Measurements from ENCODE around the gene NRM.
"Not testable (repeated sequence)": the region's sequence is repeated elsewhere in the genome, so short reads cannot be mapped to it uniquely, and the experiment has no call there.

The NRM gene

DNA sequence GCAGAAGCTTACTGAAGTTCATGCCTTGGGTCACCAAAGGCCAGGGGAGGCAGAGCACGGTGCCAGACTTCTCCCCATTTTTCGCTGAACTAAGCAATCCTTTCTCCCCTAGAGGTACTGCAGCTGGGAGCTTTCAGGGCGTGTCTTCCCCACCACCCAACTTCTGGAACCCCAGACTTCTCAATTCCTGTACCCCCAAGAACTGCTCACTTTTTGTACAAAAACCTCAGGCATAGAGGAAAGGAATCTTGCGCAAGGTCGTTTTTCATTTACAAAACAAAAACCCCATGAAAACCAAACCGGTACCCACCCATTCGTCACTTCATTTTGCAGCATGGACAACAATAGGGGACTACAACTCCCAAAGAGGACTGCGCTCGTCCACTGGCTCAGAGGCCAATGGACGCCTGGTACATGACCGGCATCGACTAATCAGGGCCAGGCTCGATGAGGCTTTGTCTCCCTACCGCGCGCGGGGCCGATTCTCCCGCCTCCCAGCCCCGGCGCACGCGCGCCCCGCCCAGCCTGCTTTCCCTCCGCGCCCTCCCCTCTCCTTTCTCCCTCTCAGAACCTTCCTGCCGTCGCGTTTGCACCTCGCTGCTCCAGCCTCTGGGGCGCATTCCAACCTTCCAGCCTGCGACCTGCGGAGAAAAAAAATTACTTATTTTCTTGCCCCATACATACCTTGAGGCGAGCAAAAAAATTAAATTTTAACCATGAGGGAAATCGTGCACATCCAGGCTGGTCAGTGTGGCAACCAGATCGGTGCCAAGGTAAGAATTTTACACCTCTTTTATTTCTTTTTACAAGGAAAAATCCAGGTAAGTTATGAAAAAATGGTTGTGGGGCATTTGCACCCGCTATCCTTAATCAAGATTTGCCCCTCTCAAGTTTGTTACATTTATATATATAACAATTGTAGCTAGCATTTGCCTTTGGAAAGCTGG, 29.3 kb upstream of the NRM start, which contains the start of gene TUBB:
TSS of gene TUBB (plus strand) at position 562 of the 947 bp plus-strand sequence. CDS start at position 717, 155 bp downstream.
- peak; percentile 99 for DNase-seq

DNA sequence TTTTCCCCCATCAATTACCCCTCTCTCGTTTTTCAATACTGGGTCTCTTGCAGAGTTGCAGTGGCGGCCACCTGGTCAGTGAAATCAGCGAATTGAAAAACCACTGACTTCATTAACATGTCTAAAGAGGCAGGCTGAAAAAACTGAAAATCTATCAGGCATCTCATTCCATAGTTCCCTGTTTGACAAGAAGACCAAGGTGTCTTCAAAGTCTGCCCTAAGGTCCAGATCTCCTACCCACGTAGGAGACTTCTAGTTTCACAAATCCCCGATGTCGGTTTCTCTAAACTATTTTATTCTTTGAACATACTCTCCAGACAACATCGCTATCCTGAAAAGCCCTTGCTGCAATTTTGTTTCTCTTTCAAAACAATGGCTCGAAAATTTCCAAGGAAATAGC, 28.6 kb upstream of the NRM start:
- peak; percentile 53 for DNase-seq

GRCh38 chr6:30717845-30718720, 27.3 kb upstream of the NRM start:
- DNase-seq = not testable (repeated sequence)

DNA sequence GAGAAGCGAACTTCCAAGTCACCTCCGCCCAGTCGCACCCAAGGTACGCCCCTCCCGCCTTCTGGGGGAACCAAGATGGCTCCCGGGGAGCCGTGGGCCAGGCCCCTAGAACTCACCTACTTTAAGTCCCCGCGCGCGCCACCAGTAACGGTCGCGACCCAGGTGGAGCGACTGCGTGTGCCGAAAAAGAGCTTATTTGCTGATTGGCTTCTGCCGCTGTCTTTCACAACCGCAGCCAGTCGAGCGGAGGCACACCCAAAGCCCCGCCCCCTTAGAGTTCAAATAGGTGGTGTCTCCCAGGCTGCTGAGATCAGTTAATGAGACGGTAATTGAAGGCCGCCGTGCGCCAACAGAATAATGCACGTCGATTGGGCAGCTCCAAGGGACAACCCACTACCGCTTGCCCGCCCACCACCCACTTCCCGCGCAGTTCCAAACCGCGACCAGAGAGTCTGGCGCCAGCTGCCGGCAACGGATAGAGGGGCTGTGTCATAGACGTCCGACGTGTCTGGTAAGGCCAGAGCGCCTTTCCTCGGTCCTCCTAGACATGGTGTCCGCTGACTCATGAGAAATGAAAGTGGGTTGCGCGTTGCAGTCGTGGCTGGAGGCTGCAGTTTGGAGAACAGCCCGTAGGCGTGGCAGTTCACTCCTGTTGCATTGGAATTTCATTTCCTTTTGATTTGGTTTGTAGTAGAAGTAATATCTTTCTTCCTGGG, 26.5 kb upstream of the NRM start, which contains the start of gene MDC1:
TSS of gene MDC1 (minus strand) at position 153 of the 716 bp plus-strand sequence. CDS start 2,106 bp downstream, outside the sequence.
- DNase-seq = peak; percentile 100

DNA sequence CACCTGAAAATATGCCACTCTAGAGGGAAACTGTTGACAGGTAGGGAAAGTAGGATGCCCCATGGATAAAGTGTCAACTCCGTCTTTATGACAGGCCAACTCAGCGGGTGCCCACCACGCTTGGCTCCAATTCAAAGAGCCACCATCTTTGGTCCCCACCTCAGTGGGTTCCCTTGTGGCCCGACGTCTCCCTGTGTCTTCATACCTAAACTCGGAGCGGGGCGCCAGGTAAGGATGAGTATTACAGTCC, 26.0 kb upstream of the NRM start:
- DNase-seq = no peak

GRCh38 chr6:30714263-30714662, 23.5 kb upstream of the NRM start:
- no peak for DNase-seq

GRCh38 chr6:30712441-30712945, 21.7 kb upstream of the NRM start:
- DNase-seq = no peak

GRCh38 chr6:30711758-30712380, 21.1 kb upstream of the NRM start:
- no peak for DNase-seq

GRCh38 chr6:30709101-30709868, 18.5 kb upstream of the NRM start:
- no peak for DNase-seq

DNA sequence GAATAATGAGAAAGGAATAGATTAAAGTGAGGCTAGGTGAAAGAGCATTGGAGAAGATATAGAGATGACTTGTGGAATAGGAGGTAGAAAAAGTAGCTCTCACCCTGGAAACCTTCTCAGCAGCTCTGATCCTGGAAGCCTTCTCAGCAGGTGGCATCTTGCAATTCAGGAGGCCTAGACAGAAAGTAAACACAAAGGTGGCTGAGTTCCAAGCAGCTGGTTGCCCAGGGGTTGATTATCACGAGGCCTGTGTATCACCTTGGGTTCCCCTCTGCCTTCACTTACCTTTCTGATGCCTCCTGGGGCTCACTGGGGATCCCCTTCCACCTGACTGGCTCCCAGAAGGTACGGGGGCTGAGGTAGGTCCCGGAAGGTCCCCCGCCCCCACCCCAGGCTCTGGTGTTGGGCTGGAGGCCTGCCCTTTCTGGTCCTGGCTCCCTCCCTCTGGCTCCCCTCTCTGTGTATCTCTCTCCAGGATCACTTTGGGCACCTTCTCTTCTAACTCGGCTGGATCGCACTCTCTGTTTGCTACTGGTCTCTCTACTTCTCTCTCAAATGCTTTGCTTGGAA, 16.6 kb upstream of the NRM start:
- peak; percentile 91 for DNase-seq

DNA sequence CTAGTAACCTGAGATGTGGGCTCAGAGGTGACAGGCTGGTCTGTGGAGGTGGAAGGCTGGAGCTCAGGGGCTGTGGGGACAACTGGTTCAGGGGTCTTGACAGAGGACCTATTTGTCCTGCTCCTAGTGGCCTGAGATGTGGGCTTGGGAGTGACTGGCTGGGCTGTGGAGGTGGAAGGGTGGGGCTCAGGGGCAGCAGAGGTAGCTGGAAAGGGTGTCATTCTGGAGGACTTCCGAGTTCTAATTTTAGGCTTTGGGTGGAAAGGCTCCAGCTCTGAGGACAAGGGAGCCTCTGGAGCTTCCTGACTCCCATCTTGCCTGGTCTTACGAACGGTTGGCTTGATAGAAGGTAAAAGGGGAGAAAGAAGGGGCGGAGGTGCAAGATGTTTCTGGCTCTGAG, 14.8 kb upstream of the NRM start:
- no peak for DNase-seq

GRCh38 chr6:30703821-30704220, 13.0 kb upstream of the NRM start:
- no peak for DNase-seq

GRCh38 chr6:30703011-30703410, 12.2 kb upstream of the NRM start:
- no peak for DNase-seq

DNA sequence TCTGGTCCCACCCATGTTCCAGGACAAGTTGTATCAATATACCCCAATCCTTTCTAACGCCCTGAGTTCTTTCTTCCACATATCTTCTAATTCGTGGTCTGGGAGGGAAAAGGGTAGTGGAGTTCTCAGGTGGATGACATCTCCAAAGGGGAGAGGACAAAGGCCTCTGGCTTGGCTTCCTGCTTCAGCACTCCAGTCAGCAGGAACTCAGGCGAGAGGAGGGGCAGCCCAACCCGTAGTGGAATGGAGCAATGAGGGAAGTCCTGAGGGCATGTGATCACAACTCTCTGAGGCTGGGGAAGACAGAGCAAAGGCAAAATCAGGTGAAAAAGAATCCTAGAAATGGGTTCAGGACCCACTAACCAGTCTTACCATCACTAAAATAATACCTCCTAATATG, 9.6 kb upstream of the NRM start:
- DNase-seq = no peak

DNA sequence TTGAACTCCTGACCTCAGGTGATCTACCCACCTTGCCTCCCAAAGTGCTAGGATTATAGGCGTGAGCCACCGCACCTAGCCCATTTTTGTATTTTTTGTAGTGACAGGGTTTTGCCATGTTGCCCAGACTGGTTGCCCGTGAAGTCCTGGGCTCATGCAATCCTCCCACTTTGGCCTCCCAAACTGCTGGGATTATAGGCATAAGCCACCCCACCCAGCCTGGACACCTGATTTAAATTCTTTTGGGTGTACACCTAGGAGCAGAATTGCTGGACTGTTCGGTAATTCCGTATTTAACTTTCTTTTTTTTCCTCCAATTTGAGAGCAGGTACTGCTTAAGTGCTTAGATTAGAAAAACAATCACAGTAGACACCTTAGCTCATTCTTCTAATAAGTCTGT, 5.6 kb upstream of the NRM start:
- no peak for DNase-seq

DNA sequence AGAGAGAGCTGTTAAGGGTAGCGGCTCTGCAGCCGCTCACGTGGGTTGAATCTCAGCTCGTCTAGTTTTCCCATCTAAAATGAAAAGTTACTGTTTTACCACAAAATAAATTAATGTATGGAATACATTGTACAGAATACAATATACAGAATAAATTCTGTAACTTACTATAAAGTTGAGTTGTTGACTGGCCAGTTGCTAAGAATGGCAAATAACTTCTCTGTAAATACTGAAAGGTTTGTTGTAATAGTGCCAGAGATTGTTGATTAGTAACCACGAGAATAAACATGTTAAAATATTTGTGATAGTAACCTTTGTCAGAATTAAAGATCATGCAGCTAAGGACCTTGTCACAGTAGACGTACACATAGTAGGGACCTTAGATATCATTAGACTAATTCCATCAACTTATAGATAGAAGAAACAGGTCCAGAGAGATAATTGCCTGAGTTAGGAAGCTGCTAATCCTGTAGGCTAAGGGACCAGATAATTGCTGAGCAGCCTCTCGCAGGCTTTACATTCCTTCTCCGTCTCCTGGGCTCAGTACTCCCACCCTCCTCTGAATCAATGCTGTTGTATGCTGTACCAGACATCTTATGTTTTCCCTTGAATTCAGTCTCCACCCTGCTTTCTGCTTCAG, 544 bp upstream of the NRM start:
- no peak for DNase-seq

DNA sequence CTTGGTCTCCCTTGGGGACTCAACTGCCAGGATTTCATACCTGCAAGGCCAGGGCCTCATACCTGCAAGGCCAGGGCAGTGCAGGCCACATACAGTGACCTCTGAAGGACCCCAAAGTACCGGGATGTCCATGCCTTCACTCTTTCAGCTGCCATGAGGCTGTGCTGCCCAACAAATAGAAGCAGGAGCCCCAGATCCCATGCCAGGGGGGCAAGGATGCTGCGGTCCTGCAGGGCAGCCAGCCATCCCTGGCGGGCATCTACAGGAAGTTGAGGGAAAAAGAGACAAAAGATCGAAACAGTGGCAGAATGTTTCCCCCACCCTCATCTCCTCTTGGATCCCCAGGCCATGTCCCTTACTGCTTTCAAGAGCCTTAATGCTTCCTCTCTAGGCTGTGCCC, 799 bp downstream of the NRM start:
- no peak for DNase-seq

GRCh38 chr6:30689022-30689865, 1.5 kb downstream of the NRM start:
- DNase-seq = no peak

- no peak for DNase-seq
These were observed 2.2 kb downstream of the NRM start for GRCh38 chr6:30688569-30688968.

Data from DMS53 (cell line).